Measurements from ENCODE around the gene SUCLA2. TPM values are rescaled to one million over a fixed set of nuclear protein-coding genes. Genes with fewer than 3 reads are reported as not detected.

The SUCLA2 gene
- total RNA-seq, 1 experiment from 2014 or later, result 53.9 TPM

DNA sequence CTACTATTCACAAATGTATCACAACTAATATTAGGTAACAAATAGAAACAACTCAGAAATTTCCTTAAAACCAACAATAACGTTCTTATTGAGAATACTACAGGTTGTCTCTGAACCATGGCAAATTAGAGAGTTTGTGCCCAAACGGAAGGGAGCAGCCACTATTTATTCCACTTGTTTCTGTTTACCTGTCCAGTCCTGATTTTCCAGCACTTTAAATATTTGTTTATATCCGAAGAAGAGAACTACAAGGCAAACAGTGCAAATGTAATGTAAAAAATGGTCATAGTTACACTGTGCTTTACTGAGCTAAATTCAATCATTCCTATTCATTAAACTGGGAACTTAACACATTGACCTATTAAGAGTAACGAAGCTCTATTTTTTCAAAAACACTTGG lies 9.2 kb downstream of the SUCLA2 start:
- Histone ChIP-seq H4K20me1 (ENCODE audit: control insufficient read depth, insufficient read depth, insufficient read length) (no peaks in the 10 kb centered on the region), H3K79me2 (ENCODE audit: insufficient read depth, low read length) (peaks cover 6% of the 10 kb centered on the region; the same call in 1 of the 2 replicates), H3K27me3 (ENCODE audit: insufficient read depth, low read length) (no peaks in the 10 kb centered on the region), H2BK120ac (ENCODE audit: low read depth, low read length, poor library complexity, severe bottlenecking) (no peak overlapping the region), H2BK20ac (ENCODE audit: low read depth, low read length, poor library complexity, severe bottlenecking) (no peak overlapping the region), H3K14ac (ENCODE audit: insufficient read depth, low read length) (no peak overlapping the region), H2BK5ac (ENCODE audit: insufficient read length, low read length) (no peak overlapping the region), H4K91ac (ENCODE audit: insufficient read length, low read depth, low read length) (no peak overlapping the region), H3K18ac (ENCODE audit: insufficient read length, low read depth, low read length) (no peak overlapping the region), H4K5ac (ENCODE audit: insufficient read length, low read depth, low read length) (no peak overlapping the region), H3K56ac (ENCODE audit: insufficient read length, low read depth, low read length) (no peak overlapping the region), H3K9ac (ENCODE audit: extremely low read depth, insufficient read length, low read length) (no peak overlapping the region), H3K79me1 (ENCODE audit: insufficient read depth, low read depth, low read length, poor library complexity, severe bottlenecking) (peaks cover 5% of the 10 kb centered on the region), H4K8ac (replicated peaks; ENCODE audit: insufficient read length, low read depth, low read length) (no peak overlapping the region), H3K4me2 (ENCODE audit: insufficient read depth, insufficient read length, low read length) (no peak overlapping the region), H3K23ac (ENCODE audit: insufficient read length, low read depth, low read length) (no peak overlapping the region), H2BK12ac (ENCODE audit: insufficient read length, low read depth, low read length) (no peak overlapping the region), H3K27ac (ENCODE audit: insufficient read length, low read depth, low read length) (no peak overlapping the region), H2BK15ac (ENCODE audit: low read depth, low read length) (no peak overlapping the region), H3K4me1 (ENCODE audit: insufficient read depth, low read length) (no peaks in the 10 kb centered on the region), H3K23me2 (ENCODE audit: insufficient read length, low read depth, low read length, poor library complexity, severe bottlenecking) (no peaks in the 10 kb centered on the region), H3K4ac (ENCODE audit: low read depth, low read length) (no peak overlapping the region), H3K9me3 (ENCODE audit: control insufficient read depth, low read depth, low read length) (no peaks in the 10 kb centered on the region), H2AK5ac (ENCODE audit: insufficient read length, low read length) (no peak overlapping the region), H3T11ph (ENCODE audit: low read length) (no peak overlapping the region), H2AFZ (ENCODE audit: low read length) (no peak overlapping the region)
- TF ChIP-seq, protein P1, sequence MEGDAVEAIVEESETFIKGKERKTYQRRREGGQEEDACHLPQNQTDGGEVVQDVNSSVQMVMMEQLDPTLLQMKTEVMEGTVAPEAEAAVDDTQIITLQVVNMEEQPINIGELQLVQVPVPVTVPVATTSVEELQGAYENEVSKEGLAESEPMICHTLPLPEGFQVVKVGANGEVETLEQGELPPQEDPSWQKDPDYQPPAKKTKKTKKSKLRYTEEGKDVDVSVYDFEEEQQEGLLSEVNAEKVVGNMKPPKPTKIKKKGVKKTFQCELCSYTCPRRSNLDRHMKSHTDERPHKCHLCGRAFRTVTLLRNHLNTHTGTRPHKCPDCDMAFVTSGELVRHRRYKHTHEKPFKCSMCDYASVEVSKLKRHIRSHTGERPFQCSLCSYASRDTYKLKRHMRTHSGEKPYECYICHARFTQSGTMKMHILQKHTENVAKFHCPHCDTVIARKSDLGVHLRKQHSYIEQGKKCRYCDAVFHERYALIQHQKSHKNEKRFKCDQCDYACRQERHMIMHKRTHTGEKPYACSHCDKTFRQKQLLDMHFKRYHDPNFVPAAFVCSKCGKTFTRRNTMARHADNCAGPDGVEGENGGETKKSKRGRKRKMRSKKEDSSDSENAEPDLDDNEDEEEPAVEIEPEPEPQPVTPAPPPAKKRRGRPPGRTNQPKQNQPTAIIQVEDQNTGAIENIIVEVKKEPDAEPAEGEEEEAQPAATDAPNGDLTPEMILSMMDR (conservative IDR thresholded peaks at IDR 0.05), result no peak
- Mint-ChIP-seq H3K36me3 (ENCODE audit: insufficient read depth in 1 of 3, low read depth in 3 of 3) (peaks cover 38 to 61% (median 58%) of the 10 kb centered on the region in 3 experiments; a peak in 6 of 7 replicates), H3K27ac (no peak overlapping the region), H3K9me3 (no peaks in the 10 kb centered on the region), H3K27me3 (ENCODE audit: low read depth) (no peaks in the 10 kb centered on the region), H3K4me1 (no peaks in the 10 kb centered on the region), H3K4me3 (no peak overlapping the region)
- no CpG with 5 or more reads among the region's 4 CpGs for WGBS (ENCODE audit: extremely low coverage, insufficient read length, low lambda C conversion rate)
- no peak for DNase-seq

Measured in H9 (cell line).